ENCODE measurements around the gene ZNF750. TPM values are rescaled to one million over a fixed set of nuclear protein-coding genes. Genes with fewer than 3 reads are reported as not detected.

The ZNF750 gene
- total RNA-seq, 2 donors from 2014 or later = 7.0 to 10.3 TPM

DNA sequence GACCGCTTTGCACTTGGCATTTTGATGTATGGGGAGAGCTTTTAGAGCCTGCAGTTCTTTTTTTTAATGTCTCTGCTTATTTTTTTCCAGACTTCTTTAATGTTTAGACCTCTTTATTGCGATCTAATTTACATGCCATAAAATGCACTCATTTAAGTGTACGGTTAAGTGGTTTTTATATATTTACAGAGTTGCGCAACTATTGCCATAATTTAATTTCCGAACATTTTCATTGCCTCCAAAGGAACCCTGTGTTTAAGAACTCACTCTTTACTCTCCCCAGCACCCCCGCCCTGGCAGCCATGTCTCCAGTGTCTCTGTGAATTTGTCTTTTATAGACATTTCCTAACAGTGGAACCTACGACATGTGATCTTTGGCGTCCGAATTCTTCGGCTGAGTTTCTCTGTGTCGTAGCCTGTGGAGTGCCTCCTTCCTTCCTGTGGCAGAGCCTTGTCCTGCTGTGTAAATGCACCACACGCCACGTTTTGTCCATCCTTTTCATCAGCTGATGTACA is 24.0 kb downstream of the ZNF750 start:
- TF ChIP-seq POLR2AphosphoS5 (IDR thresholded peaks at IDR 0.05) = peak; percentile 49
- TF ChIP-seq, protein P1, sequence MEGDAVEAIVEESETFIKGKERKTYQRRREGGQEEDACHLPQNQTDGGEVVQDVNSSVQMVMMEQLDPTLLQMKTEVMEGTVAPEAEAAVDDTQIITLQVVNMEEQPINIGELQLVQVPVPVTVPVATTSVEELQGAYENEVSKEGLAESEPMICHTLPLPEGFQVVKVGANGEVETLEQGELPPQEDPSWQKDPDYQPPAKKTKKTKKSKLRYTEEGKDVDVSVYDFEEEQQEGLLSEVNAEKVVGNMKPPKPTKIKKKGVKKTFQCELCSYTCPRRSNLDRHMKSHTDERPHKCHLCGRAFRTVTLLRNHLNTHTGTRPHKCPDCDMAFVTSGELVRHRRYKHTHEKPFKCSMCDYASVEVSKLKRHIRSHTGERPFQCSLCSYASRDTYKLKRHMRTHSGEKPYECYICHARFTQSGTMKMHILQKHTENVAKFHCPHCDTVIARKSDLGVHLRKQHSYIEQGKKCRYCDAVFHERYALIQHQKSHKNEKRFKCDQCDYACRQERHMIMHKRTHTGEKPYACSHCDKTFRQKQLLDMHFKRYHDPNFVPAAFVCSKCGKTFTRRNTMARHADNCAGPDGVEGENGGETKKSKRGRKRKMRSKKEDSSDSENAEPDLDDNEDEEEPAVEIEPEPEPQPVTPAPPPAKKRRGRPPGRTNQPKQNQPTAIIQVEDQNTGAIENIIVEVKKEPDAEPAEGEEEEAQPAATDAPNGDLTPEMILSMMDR (IDR thresholded peaks at IDR 0.05) = no peak
- DNase-seq (ENCODE audit: low spot score) = peak; percentile 72

GRCh38 chr17:82815354-82815753 is 24.5 kb downstream of the ZNF750 start:
- DNase-seq (ENCODE audit: low spot score) = no peak
- WGBS = 79% methylated on average over 5 of the region's 5 CpGs
- no peaks in the 10 kb centered on the region for H3K9me3 ChIP-seq
- intact Hi-C loops (cut with DNase I) = no loop called here
- peak overlapping the region; percentile 27 to 62 for H3K27ac ChIP-seq
- H3K4me3 ChIP-seq = no peak overlapping the region
- H3K4me1 ChIP-seq (replicated peaks) = no peaks in the 10 kb centered on the region
- no peak for TF ChIP-seq POLR2A (IDR thresholded peaks at IDR 0.05)
- TF ChIP-seq, protein P1 (IDR thresholded peaks at IDR 0.05) = no peak
- TF ChIP-seq POLR2AphosphoS5 (IDR thresholded peaks at IDR 0.05) = no peak
- H3K36me3 ChIP-seq = no peaks in the 10 kb centered on the region
- H3K27me3 ChIP-seq (replicated peaks; ENCODE audit: insufficient read depth) = no peaks in the 10 kb centered on the region

More for the DNA sequence above, 24.0 kb downstream of the ZNF750 start:
- no peak overlapping the region for H3K4me3 ChIP-seq
- H3K27me3 ChIP-seq (replicated peaks; ENCODE audit: insufficient read depth) = no peaks in the 10 kb centered on the region
- no peaks in the 10 kb centered on the region for H3K4me1 ChIP-seq (replicated peaks)
- no peaks in the 10 kb centered on the region for H3K36me3 ChIP-seq
- 42% methylated on average over 13 of the region's 13 CpGs for WGBS
- no peaks in the 10 kb centered on the region for H3K9me3 ChIP-seq
- intact Hi-C loops (cut with DNase I) = no loop called here
- H3K27ac ChIP-seq = peak overlapping the region; percentile 43 to 62

GRCh38 chr17:82814834-82815233 is 25.0 kb downstream of the ZNF750 start:
- WGBS = 94% methylated on average over 20 of the region's 20 CpGs
- Histone ChIP-seq H3K4me3 (no peak overlapping the region), H3K4me1 (replicated peaks) (no peaks in the 10 kb centered on the region), H3K9me3 (no peaks in the 10 kb centered on the region), H3K27me3 (replicated peaks; ENCODE audit: insufficient read depth) (no peaks in the 10 kb centered on the region), H3K27ac (no peak overlapping the region), H3K36me3 (no peaks in the 10 kb centered on the region)
- DNase-seq (ENCODE audit: low spot score) = no peak
- intact Hi-C loops (cut with DNase I) = no loop called here
- TF ChIP-seq POLR2AphosphoS5 (IDR thresholded peaks at IDR 0.05) (no peak), POLR2A (IDR thresholded peaks at IDR 0.05) (no peak)
- TF ChIP-seq, protein P1 (IDR thresholded peaks at IDR 0.05) = no peak

DNA sequence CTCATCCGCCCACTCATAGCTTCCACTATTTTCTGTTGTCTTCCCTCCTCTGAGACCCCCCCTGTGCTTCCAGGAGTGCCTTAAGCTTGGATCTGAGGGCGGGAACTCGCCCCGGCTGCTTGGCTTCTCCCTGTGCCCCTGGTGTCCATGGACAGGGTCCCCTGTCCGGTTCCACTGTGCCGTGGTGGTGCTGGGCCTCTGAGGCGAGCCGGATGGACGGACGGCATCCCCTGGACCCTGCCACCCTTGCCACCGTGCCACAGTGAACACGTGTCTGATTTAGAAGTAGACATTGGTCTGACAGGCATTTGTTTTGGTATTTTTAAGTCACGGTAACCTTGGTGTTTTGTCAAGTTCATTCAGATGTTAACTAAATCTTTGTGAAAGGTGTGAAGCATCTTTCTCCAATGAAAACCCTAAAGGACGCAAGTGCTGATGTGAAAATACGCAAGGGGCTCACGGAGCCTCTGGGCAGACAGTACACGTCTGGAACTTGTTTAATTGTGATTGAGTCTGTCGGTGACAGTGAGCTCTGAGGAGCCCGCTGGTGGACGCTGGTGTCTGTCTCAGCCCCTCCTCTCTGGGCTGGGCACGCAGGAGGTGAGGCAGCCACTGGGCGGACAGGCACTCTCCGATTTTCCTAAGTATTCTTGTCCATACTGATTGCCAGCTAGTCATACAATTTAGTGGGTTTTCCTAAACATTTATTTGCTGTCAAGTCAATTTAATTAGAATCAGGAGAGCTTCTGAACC is 26.3 kb downstream of the ZNF750 start:
- H3K27me3 ChIP-seq (replicated peaks; ENCODE audit: insufficient read depth) = no peaks in the 10 kb centered on the region
- WGBS = 92% methylated on average over 23 of the region's 23 CpGs
- H3K4me3 ChIP-seq = no peak overlapping the region
- intact Hi-C loops (cut with DNase I) = no loop called here
- H3K4me1 ChIP-seq (replicated peaks) = no peaks in the 10 kb centered on the region
- TF ChIP-seq POLR2A (IDR thresholded peaks at IDR 0.05) (no peak), POLR2AphosphoS5 (IDR thresholded peaks at IDR 0.05) (no peak)
- TF ChIP-seq, protein P1 (IDR thresholded peaks at IDR 0.05) = no peak
- DNase-seq (ENCODE audit: low spot score) = no peak
- H3K36me3 ChIP-seq = no peaks in the 10 kb centered on the region
- no peaks in the 10 kb centered on the region for H3K9me3 ChIP-seq
- no peak overlapping the region for H3K27ac ChIP-seq

GRCh38 chr17:82812601-82813000 is 27.2 kb downstream of the ZNF750 start:
- Histone ChIP-seq H3K4me3 (no peak overlapping the region), H3K27ac (no peak overlapping the region), H3K27me3 (replicated peaks; ENCODE audit: insufficient read depth) (no peaks in the 10 kb centered on the region), H3K4me1 (replicated peaks) (no peaks in the 10 kb centered on the region), H3K36me3 (no peaks in the 10 kb centered on the region), H3K9me3 (no peaks in the 10 kb centered on the region)
- DNase-seq (ENCODE audit: low spot score) = no peak
- WGBS = 98% methylated on average over 17 of the region's 17 CpGs
- TF ChIP-seq, protein P1 (IDR thresholded peaks at IDR 0.05) = no peak
- TF ChIP-seq POLR2AphosphoS5 (IDR thresholded peaks at IDR 0.05) (no peak), POLR2A (IDR thresholded peaks at IDR 0.05) (no peak)
- intact Hi-C loops (cut with DNase I) = no loop called here
